PC-9 (cell line): Measurements from ENCODE around the gene ARHGAP26. TPM values are rescaled to one million over a fixed set of nuclear protein-coding genes. Genes with fewer than 3 reads are reported as not detected.

ENCODE experiments used
- BruUV-seq: library from RNA; stranded (reverse); fragments of 400-500 nt; replicated peaks from 2 replicates; lab custom pipeline; 2021; lab: Mats Ljungman, UMichigan
- CTCF ChIA-PET: fragments of 300-600 bp; sonication (Branson Sonifier 250); formaldehyde crosslinking; loops from one replicate; lab custom pipeline; 2022; ENCODE audit warnings: antibody characterized with exemption; lab: Charles Lee
- POLR2A ChIA-PET: fragments of 300-600 bp; sonication (Branson Sonifier 250); formaldehyde crosslinking; loops from one replicate; lab custom pipeline; 2022; ENCODE audit warnings: antibody characterized with exemption; ENCODE audit not compliant: unreplicated experiment; lab: Charles Lee
- DNase-seq, 2 experiments: peaks; one replicate each; pipeline versions ENCODE4 v3.0.0 to v3.0.0-alpha.2; 2015 to 2022; ENCODE audit warnings: mixed read lengths in 1 of 2
- H2AFZ ChIP-seq: fragments of 200-600 bp; sonication (generic); 2 replicates; pipeline ENCODE4 v1.8.1; 2017; ENCODE audit warnings: antibody characterized with exemption
- H3F3A ChIP-seq: fragments of 200-600 bp; sonication (generic); 2 replicates; pipeline ENCODE4 v1.8.1; 2017; ENCODE audit warnings: antibody characterized with exemption, mild to moderate bottlenecking, low read depth; ENCODE audit not compliant: insufficient read depth
- H3K27ac ChIP-seq: fragments of 200-600 bp; sonication (generic); 2 replicates; pipeline ENCODE4 v1.6.1; 2016; ENCODE audit warnings: mixed run types
- H3K27me3 ChIP-seq: fragments of 200-600 bp; sonication (generic); 2 replicates; pipeline ENCODE4 v1.6.1; 2016; ENCODE audit warnings: low read depth, mixed run types; ENCODE audit not compliant: insufficient read depth
- H3K36me3 ChIP-seq: fragments of 200-600 bp; sonication (generic); 2 replicates; pipeline ENCODE4 v1.6.1; 2016; ENCODE audit warnings: low read depth, mixed run types
- H3K4me1 ChIP-seq: fragments of 200-600 bp; sonication (generic); replicated peaks from 2 replicates; pipeline ENCODE4 v1.6.1; 2016; ENCODE audit warnings: mixed run types; ENCODE audit not compliant: insufficient read depth
- H3K4me2 ChIP-seq: fragments of 200-600 bp; sonication (generic); 2 replicates; pipeline ENCODE4 v1.6.1; 2017; ENCODE audit warnings: mixed run types
- H3K4me3 ChIP-seq: fragments of 200-600 bp; sonication (generic); 2 replicates; pipeline ENCODE4 v1.6.1; 2016; ENCODE audit warnings: mixed run types
- H3K79me2 ChIP-seq: fragments of 200-600 bp; sonication (generic); 2 replicates; pipeline ENCODE4 v1.6.1; 2017; ENCODE audit warnings: low read depth, mixed run types
- H3K9me2 ChIP-seq: fragments of 200-600 bp; sonication (generic); 2 replicates; pipeline ENCODE4 v1.8.1; 2017; ENCODE audit warnings: mild to moderate bottlenecking; ENCODE audit not compliant: insufficient read depth
- H3K9me3 ChIP-seq: fragments of 200-600 bp; sonication (generic); 2 replicates; pipeline ENCODE4 v1.8.1; 2016; ENCODE audit warnings: low read depth; ENCODE audit not compliant: insufficient read depth
- H4K20me1 ChIP-seq: fragments of 200-600 bp; sonication (generic); 2 replicates; pipeline ENCODE4 v1.8.1; 2017; ENCODE audit not compliant: insufficient read depth
- EZH2 ChIP-seq: fragments of 200-600 bp; sonication (generic); IDR thresholded peaks from 2 replicates; pipeline ENCODE4 v1.8.0; 2017; ENCODE audit warnings: antibody characterized with exemption, low read depth
- intact Hi-C: fragments of 100-400 bp; cut with micrococcal nuclease; formaldehyde crosslinking; loops from one replicate; pipeline ENCODE4 v1.10.0; 2022; ENCODE audit not compliant: unreplicated experiment
- total RNA-seq: library from RNA; stranded (reverse); gene quantifications from 2 replicates; pipeline ENCODE4 v1.2.3, GENCODE V29; 2021
- TF ChIP-seq, protein P1 (sequence below): fragments of 200-600 bp; sonication (generic); conservative IDR thresholded peaks from 2 replicates; pipeline ENCODE4 v1.6.1; 2017; ENCODE audit warnings: mixed run types, antibody characterized with exemption, mild to moderate bottlenecking, moderate library complexity

The ARHGAP26 gene
- total RNA-seq, 1 experiment from 2014 or later = 29.7 TPM

DNA sequence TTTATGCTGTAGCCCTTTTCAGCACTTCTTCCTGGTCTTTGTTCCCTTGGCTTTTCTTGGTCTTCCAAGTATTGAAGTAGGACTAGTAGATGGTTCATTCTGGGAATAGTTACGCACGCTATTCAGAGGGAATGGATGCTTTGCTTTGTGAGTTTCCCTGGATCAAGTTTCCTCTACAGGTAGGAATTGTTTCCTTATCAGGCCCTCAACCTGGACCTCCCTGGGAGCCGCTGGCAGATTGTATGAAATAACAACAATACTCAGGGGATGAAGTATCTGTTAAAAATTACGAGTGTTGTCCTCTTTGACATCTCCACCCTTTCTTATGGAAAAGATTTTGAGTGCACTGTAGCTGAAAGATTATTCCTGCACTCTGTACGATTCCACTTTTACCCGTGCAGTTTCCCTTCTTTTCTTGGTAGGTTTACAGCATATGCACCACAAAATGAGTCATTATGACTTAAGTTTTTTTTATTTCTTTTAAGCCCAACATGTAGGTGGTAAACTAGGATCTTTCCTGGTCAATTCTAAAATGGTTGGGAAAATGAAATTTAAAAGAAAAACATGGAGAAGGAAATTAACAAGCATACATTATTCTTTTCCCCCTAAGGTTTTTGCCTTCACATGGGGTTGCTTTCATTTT, 57.9 kb downstream of the ARHGAP26 start:
- TF ChIP-seq, protein P1, sequence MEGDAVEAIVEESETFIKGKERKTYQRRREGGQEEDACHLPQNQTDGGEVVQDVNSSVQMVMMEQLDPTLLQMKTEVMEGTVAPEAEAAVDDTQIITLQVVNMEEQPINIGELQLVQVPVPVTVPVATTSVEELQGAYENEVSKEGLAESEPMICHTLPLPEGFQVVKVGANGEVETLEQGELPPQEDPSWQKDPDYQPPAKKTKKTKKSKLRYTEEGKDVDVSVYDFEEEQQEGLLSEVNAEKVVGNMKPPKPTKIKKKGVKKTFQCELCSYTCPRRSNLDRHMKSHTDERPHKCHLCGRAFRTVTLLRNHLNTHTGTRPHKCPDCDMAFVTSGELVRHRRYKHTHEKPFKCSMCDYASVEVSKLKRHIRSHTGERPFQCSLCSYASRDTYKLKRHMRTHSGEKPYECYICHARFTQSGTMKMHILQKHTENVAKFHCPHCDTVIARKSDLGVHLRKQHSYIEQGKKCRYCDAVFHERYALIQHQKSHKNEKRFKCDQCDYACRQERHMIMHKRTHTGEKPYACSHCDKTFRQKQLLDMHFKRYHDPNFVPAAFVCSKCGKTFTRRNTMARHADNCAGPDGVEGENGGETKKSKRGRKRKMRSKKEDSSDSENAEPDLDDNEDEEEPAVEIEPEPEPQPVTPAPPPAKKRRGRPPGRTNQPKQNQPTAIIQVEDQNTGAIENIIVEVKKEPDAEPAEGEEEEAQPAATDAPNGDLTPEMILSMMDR = no peak
- no peak for TF ChIP-seq EZH2
- no TSS peak for BruUV-seq
- H3F3A ChIP-seq = peaks cover 45% of the 10 kb centered on the region
- POLR2A ChIA-PET = no interaction called here
- H3K27ac ChIP-seq = peak overlapping the region; percentile 82
- H3K4me1 ChIP-seq = peaks cover 64% of the 10 kb centered on the region
- no peaks in the 10 kb centered on the region for H3K36me3 ChIP-seq
- H3K27me3 ChIP-seq = no peaks in the 10 kb centered on the region
- H3K79me2 ChIP-seq = peaks cover 50% of the 10 kb centered on the region
- CTCF ChIA-PET = no interaction called here
- no peak for DNase-seq
- H3K9me2 ChIP-seq = no peaks in the 10 kb centered on the region
- no peak overlapping the region for H2AFZ ChIP-seq
- H4K20me1 ChIP-seq = no peaks in the 10 kb centered on the region
- H3K4me3 ChIP-seq = peak overlapping the region; percentile 13; the same call in 1 of the 2 replicates
- no peaks in the 10 kb centered on the region for H3K9me3 ChIP-seq
- intact Hi-C loops = loop anchor here (1.0 to 2.0 kb wide), 3 partner anchors 19 to 58 kb away; partner anchors contain the start of gene ARHGAP26
- H3K4me2 ChIP-seq = peak overlapping the region; percentile 75

DNA sequence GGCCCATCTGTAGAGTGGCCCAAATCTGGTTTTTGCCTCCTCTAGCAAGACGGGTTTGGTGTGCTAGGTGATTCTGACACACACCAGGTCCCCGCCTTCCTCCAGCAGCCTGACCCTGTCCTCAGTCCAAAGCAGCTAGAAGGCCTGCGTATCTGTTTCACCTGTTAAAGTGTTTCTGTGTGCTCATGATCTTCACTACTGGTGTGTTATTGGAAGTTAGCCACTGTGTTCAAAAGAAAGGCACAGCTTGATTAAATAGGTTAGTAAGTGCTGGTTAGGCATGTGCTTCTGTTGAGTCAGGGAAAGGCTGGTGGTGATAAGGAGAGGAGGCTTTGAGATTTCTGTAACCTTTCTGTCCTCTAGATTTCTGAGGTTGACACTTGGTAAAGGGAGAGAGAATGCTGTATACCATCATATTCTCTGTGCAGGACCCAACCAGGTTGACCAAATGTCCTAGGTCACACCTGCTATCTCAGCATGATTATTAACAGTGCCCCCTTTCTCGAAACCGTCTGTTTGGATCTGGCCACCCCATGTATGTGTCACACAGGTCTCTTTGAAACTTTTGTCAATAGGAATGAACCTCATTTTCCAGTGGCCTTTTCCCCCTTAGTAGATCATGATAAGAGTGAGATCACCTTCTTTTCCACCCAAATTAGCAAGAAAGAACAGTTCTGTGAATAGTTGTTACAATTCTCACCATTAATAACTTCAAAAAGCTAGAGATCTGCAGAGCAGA, 58.8 kb downstream of the ARHGAP26 start:
- Histone ChIP-seq H3K27ac (peak overlapping the region; percentile 82), H3F3A (peaks cover 45% of the 10 kb centered on the region), H3K27me3 (no peaks in the 10 kb centered on the region), H3K36me3 (no peaks in the 10 kb centered on the region), H3K4me2 (peak overlapping the region; percentile 75), H3K4me3 (no peak overlapping the region), H4K20me1 (no peaks in the 10 kb centered on the region), H3K9me2 (no peaks in the 10 kb centered on the region), H2AFZ (no peak overlapping the region), H3K9me3 (no peaks in the 10 kb centered on the region), H3K4me1 (peaks cover 55% of the 10 kb centered on the region), H3K79me2 (peaks cover 41% of the 10 kb centered on the region)
- no peak for TF ChIP-seq EZH2
- TF ChIP-seq, protein P1 = no peak
- CTCF ChIA-PET = no interaction called here
- intact Hi-C loops = no loop called here
- BruUV-seq = no TSS peak
- POLR2A ChIA-PET = no interaction called here
- DNase-seq = no peak

DNA sequence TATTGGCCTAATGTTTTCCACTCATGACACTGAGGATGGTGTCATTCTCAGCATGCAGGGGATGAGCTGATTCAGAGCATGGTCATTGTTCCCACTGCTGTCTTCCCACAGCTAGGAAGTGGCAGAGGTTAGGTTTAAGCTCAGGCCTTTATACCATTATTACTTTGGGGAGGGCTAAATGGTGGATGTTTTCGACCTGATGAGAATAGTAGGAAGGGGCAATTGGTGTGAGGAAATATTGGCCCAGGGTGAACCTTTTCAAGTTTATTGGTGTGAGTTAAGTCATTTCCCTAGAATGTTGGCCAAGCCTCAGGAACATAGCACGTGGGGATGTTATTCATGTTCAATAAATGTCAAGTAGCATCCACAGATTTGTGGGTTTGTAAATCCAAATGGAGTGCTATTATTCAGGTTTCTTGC, 59.6 kb downstream of the ARHGAP26 start:
- intact Hi-C loops = no loop called here
- CTCF ChIA-PET = no interaction called here
- H3K27ac ChIP-seq = no peak overlapping the region

More for the DNA sequence above, 59.6 kb downstream of the ARHGAP26 start:
- no peak overlapping the region for H2AFZ ChIP-seq
- POLR2A ChIA-PET = interaction anchor here (0.6 kb wide), 1 partner anchor 82 kb away, joined by 4 read pairs; no protein-coding TSS in a partner anchor
- no peak overlapping the region for H3K4me2 ChIP-seq
- no peak for DNase-seq
- H3K79me2 ChIP-seq = peaks cover 32% of the 10 kb centered on the region
- H3K4me1 ChIP-seq = peaks cover 46% of the 10 kb centered on the region
- no peaks in the 10 kb centered on the region for H3K9me3 ChIP-seq
- no peaks in the 10 kb centered on the region for H3K27me3 ChIP-seq
- no peaks in the 10 kb centered on the region for H3K36me3 ChIP-seq
- no peaks in the 10 kb centered on the region for H3K9me2 ChIP-seq
- TF ChIP-seq EZH2 = no peak
- TF ChIP-seq, protein P1 = no peak
- H4K20me1 ChIP-seq = no peaks in the 10 kb centered on the region
- no TSS peak for BruUV-seq
- no peak overlapping the region for H3K4me3 ChIP-seq
- peaks cover 45% of the 10 kb centered on the region for H3F3A ChIP-seq
